Measurements from ENCODE around the gene RIN1. TPM values are rescaled to one million over a fixed set of nuclear protein-coding genes. Genes with fewer than 3 reads are reported as not detected.

RIN1 gene
- total RNA-seq, 2 donors from 2014 or later, result 2.2 to 2.6 TPM

- no peak overlapping the region for H3K9ac ChIP-seq (ENCODE audit: extremely low read depth, low read length, poor library complexity, severe bottlenecking)
- peaks cover 12% of the 10 kb centered on the region for H3K36me3 ChIP-seq (ENCODE audit: control insufficient read depth, insufficient read depth, low read length)
- Mint-ChIP-seq H3K4me1 (peaks cover 20% of the 10 kb centered on the region), H3K36me3 (ENCODE audit: low read depth) (peaks cover 16% of the 10 kb centered on the region), H3K9me3 (no peaks in the 10 kb centered on the region), H3K27ac (no peak overlapping the region), H3K27me3 (ENCODE audit: insufficient read depth) (no peaks in the 10 kb centered on the region), H3K4me3 (no peak overlapping the region)
- H3K9me3 ChIP-seq (ENCODE audit: control insufficient read depth, low read length), result no peaks in the 10 kb centered on the region
- no peaks in the 10 kb centered on the region for H3K27me3 ChIP-seq (ENCODE audit: control insufficient read depth, insufficient read depth, low read length, poor library complexity, severe bottlenecking)
- no peaks in the 10 kb centered on the region for H3K4me1 ChIP-seq (ENCODE audit: control insufficient read depth, insufficient read depth, low read length)
- 74 to 100% methylated on average over 3 to 5 of the region's 5 CpGs for WGBS, 2 experiments (ENCODE audit: insufficient coverage in 1 of 2, insufficient read length in 1 of 2)
- no peak for TF ChIP-seq CTCF (conservative IDR thresholded peaks at IDR 0.05)
- H3K4me3 ChIP-seq (ENCODE audit: low read length), result no peak overlapping the region
- no peak for DNase-seq
- H3K27ac ChIP-seq (ENCODE audit: low read depth, low read length), result no peak overlapping the region
These were observed 37.0 kb upstream of the RIN1 start for GRCh38 chr11:66373265-66373664.

GRCh38 chr11:66371627-66372415 lies 35.6 kb upstream of the RIN1 start, which contains the start of gene SLC29A2:
SLC29A2 (minus strand) TSS chr11:66371760; CDS start chr11:66371591, 169 bp downstream.
- peak within 1 kb of the TSS; percentile 95 for H3K4me3 ChIP-seq (ENCODE audit: low read length)
- Mint-ChIP-seq H3K9me3 (no peaks in the 10 kb centered on the region), H3K4me1 (peaks cover 20% of the 10 kb centered on the region), H3K27ac (peak within 1 kb of the TSS; percentile 95), H3K36me3 (ENCODE audit: low read depth) (peaks cover 27% of the 10 kb centered on the region), H3K4me3 (peak within 1 kb of the TSS; percentile 91), H3K27me3 (ENCODE audit: insufficient read depth) (no peaks in the 10 kb centered on the region)
- WGBS, 2 experiments (ENCODE audit: insufficient coverage in 1 of 2, insufficient read length in 1 of 2), result 0 to 2% methylated on average over 11 to 72 of the region's 72 CpGs
- no peaks in the 10 kb centered on the region for H3K9me3 ChIP-seq (ENCODE audit: control insufficient read depth, low read length)
- H3K9ac ChIP-seq (ENCODE audit: extremely low read depth, low read length, poor library complexity, severe bottlenecking), result peak within 1 kb of the TSS; percentile 77
- H3K27me3 ChIP-seq (ENCODE audit: control insufficient read depth, insufficient read depth, low read length, poor library complexity, severe bottlenecking), result no peaks in the 10 kb centered on the region
- DNase-seq, result peak; percentile 97
- H3K27ac ChIP-seq (ENCODE audit: low read depth, low read length), result peak within 1 kb of the TSS; percentile 79
- peaks cover 26% of the 10 kb centered on the region for H3K36me3 ChIP-seq (ENCODE audit: control insufficient read depth, insufficient read depth, low read length)
- TF ChIP-seq CTCF (conservative IDR thresholded peaks at IDR 0.05), result no peak
- no peaks in the 10 kb centered on the region for H3K4me1 ChIP-seq (ENCODE audit: control insufficient read depth, insufficient read depth, low read length)

GRCh38 chr11:66369073-66369894 lies 33.0 kb upstream of the RIN1 start:
- no peak for DNase-seq
- Mint-ChIP-seq H3K9me3 (no peaks in the 10 kb centered on the region), H3K27ac (peak overlapping the region; percentile 74), H3K36me3 (ENCODE audit: low read depth) (peaks cover 45% of the 10 kb centered on the region), H3K27me3 (ENCODE audit: insufficient read depth) (no peaks in the 10 kb centered on the region), H3K4me3 (peak overlapping the region; percentile 91), H3K4me1 (peaks cover 20% of the 10 kb centered on the region)
- H3K4me1 ChIP-seq (ENCODE audit: control insufficient read depth, insufficient read depth, low read length), result no peaks in the 10 kb centered on the region
- 93 to 95% methylated on average over 16 to 25 of the region's 25 CpGs for WGBS, 2 experiments (ENCODE audit: insufficient coverage in 1 of 2, insufficient read length in 1 of 2)
- peaks cover 40% of the 10 kb centered on the region for H3K36me3 ChIP-seq (ENCODE audit: control insufficient read depth, insufficient read depth, low read length)
- TF ChIP-seq CTCF (conservative IDR thresholded peaks at IDR 0.05), result no peak
- H3K27me3 ChIP-seq (ENCODE audit: control insufficient read depth, insufficient read depth, low read length, poor library complexity, severe bottlenecking), result no peaks in the 10 kb centered on the region
- no peak overlapping the region for H3K9ac ChIP-seq (ENCODE audit: extremely low read depth, low read length, poor library complexity, severe bottlenecking)
- no peak overlapping the region for H3K27ac ChIP-seq (ENCODE audit: low read depth, low read length)
- no peaks in the 10 kb centered on the region for H3K9me3 ChIP-seq (ENCODE audit: control insufficient read depth, low read length)
- H3K4me3 ChIP-seq (ENCODE audit: low read length), result peak overlapping the region; percentile 95

Measured in endodermal cell (in vitro differentiated cells).